ENCODE data around the gene FAM168A. TPM values are rescaled to one million over a fixed set of nuclear protein-coding genes. Genes with fewer than 3 reads are reported as not detected.

The FAM168A gene
- total RNA-seq, 1 experiment from 2014 or later = 25.9 TPM

GRCh38 chr11:73559743-73560142, 38.2 kb downstream of the FAM168A start:
- ChIA-PET CTCF (no interaction called here), POLR2A (no interaction called here)
- Mint-ChIP-seq H3K4me1 (peaks cover 14% of the 10 kb centered on the region), H3K27me3 (ENCODE audit: low read depth) (no peaks in the 10 kb centered on the region), H3K9me3 (no peaks in the 10 kb centered on the region), H3K36me3 (no peaks in the 10 kb centered on the region), H3K27ac (no peak overlapping the region), H3K4me3 (no peak overlapping the region)
- TF ChIP-seq ZNF512 (CRISPR knock-in tag; IDR thresholded peaks at IDR 0.05; ENCODE audit: borderline replicate concordance) (no peak), E2F5 (CRISPR knock-in tag; IDR thresholded peaks at IDR 0.05) (no peak), ZNF232 (CRISPR knock-in tag; IDR thresholded peaks at IDR 0.05) (no peak)
- no peak for DNase-seq (ENCODE audit: low spot score)
- no peak for ATAC-seq

- no peak for TF ChIP-seq RELA (CRISPR knock-in tag; IDR thresholded peaks at IDR 0.05; ENCODE audit: borderline replicate concordance)
- TF ChIP-seq GABPB1 (CRISPR knock-in tag; IDR thresholded peaks at IDR 0.05) = no peak
- no peak for TF ChIP-seq ZNF512 (CRISPR knock-in tag; IDR thresholded peaks at IDR 0.05; ENCODE audit: borderline replicate concordance)
- no peak for TF ChIP-seq PRRX2 (CRISPR knock-in tag; IDR thresholded peaks at IDR 0.05)
- no peak for TF ChIP-seq ZMAT4 (CRISPR knock-in tag; IDR thresholded peaks at IDR 0.05)
- Mint-ChIP-seq H3K4me3 (no peak overlapping the region), H3K4me1 (peaks cover 26% of the 10 kb centered on the region), H3K36me3 (no peaks in the 10 kb centered on the region), H3K9me3 (no peaks in the 10 kb centered on the region), H3K27ac (no peak overlapping the region), H3K27me3 (ENCODE audit: low read depth) (no peaks in the 10 kb centered on the region)
- no peak for ATAC-seq
- ChIA-PET POLR2A (no interaction called here), CTCF (no interaction called here)
- DNase-seq (ENCODE audit: low spot score) = no peak
Measured at GRCh38 chr11:73556966-73557365, 40.9 kb downstream of the FAM168A start.

GRCh38 chr11:73555615-73556014, 42.3 kb downstream of the FAM168A start:
- Mint-ChIP-seq H3K27me3 (ENCODE audit: low read depth) (no peaks in the 10 kb centered on the region), H3K4me3 (no peak overlapping the region), H3K4me1 (peaks cover 39% of the 10 kb centered on the region), H3K9me3 (no peaks in the 10 kb centered on the region), H3K27ac (no peak overlapping the region), H3K36me3 (no peaks in the 10 kb centered on the region)
- ChIA-PET CTCF (interaction anchor here (1.0 to 1.5 kb wide), 3 partner anchors 8 to 76 kb away, joined by 3 to 10 read pairs (median 3); no protein-coding TSS in a partner anchor), POLR2A (interaction anchor here (1.1 kb wide), 1 partner anchor 16 kb away, joined by 3 read pairs; no protein-coding TSS in a partner anchor)
- ATAC-seq = no peak
- TF ChIP-seq ATF6 (CRISPR knock-in tag; IDR thresholded peaks at IDR 0.05) (no peak), FOXK1 (CRISPR knock-in tag; IDR thresholded peaks at IDR 0.05) (no peak), EMX1 (CRISPR knock-in tag; IDR thresholded peaks at IDR 0.05) (no peak), ELF4 (CRISPR knock-in tag; IDR thresholded peaks at IDR 0.05; ENCODE audit: low read depth) (no peak), NFATC4 (CRISPR knock-in tag; IDR thresholded peaks at IDR 0.05) (no peak)
- no peak for DNase-seq (ENCODE audit: low spot score)
